Adrenal gland (tissue), 12 donors: ENCODE measurements around the gene VPS26B. TPM values are rescaled to one million over a fixed set of nuclear protein-coding genes. Genes with fewer than 3 reads are reported as not detected.

Experiments
- DNase-seq, 7 donors: peaks; one replicate each; pipeline ENCODE4 v3.0.0-alpha.2; 2019 to 2020
- H3K27ac ChIP-seq, 5 donors: fragments of 200-600 bp; sonication (generic) in 4 of 5; 1 replicate in 3 of 5; 2 replicates in 2 of 5; pipeline versions ENCODE4 v1.5.1 to v1.8.0; 2016 to 2020; ENCODE audit warnings: mild to moderate bottlenecking in 1 of 5
- H3K27me3 ChIP-seq: fragments of 200-600 bp; 2 replicates; pipeline ENCODE4 v1.8.0; 2021
- H3K36me3 ChIP-seq, 2 donors: fragments of 200-600 bp; replicated peaks in 1 of 2; 1 replicate in 1 of 2; 2 replicates in 1 of 2; pipeline versions ENCODE4 v1.5.1 to v1.8.0; 2018 to 2022
- H3K4me1 ChIP-seq, 2 donors: fragments of 200-600 bp; replicated peaks in 1 of 2; 1 replicate in 1 of 2; 2 replicates in 1 of 2; pipeline versions ENCODE4 v1.5.1 to v1.8.0; 2018 to 2021
- H3K4me3 ChIP-seq, 4 donors: fragments of 200-600 bp; sonication (generic) in 3 of 4; one replicate each; pipeline ENCODE4 v1.5.1; 2016 to 2018
- H3K9me3 ChIP-seq, 3 donors: fragments of 200-600 bp; sonication (generic) in 1 of 3; replicated peaks in 1 of 3; 1 replicate in 2 of 3; 2 replicates in 1 of 3; pipeline versions ENCODE4 v1.5.1 to v1.8.0; 2016 to 2021
- POLR2A ChIP-seq, 2 donors: fragments of 450-650 bp; IDR thresholded peaks; one replicate each; pipeline ENCODE4 v1.6.1; 2017; ENCODE audit warnings: antibody characterized with exemption in 2 of 2, mild to moderate bottlenecking in 2 of 2, moderate library complexity in 1 of 2
- WGBS, 4 donors: extraction: QIAGEN DNeasy Blood & Tissue Kit in 2 of 4; methylation state at CpG; one replicate each; pipeline versions ENCODE4 v1.1.5 to v1.1.7; 2013 to 2017; 5-methylcytosine and 5-hydroxymethylcytosine counted together
- intact Hi-C, 2 donors: fragments of 100-400 bp; cut with DNase I; formaldehyde crosslinking; loops; one replicate each; pipeline versions ENCODE4 v1.14.1 to v1.15.0; 2022 to 2023
- polyA plus RNA-seq, 3 donors: library from polyadenylated mRNA; stranded (reverse); fragments of 200-250 nt in 2 of 3; fragments of 350-450 nt in 1 of 3; fragmentation: Illumina TruSeq in 1 of 3; extraction: RNeasy Lipid Tissue Mini Kit (QIAGEN cat#74804) in 1 of 3; gene quantifications; one replicate each; pipeline ENCODE4 v1.2.3, GENCODE V29; 2013 to 2014
- total RNA-seq, 9 donors: library from RNA; depleted of rRNA in 4 of 9; stranded (reverse); fragments of >200 nt in 4 of 9; fragments of 120-200 nt in 1 of 9; fragmentation: NEBNext Ultra II Directional in 1 of 9; extraction: Animal tissue kit (Norgen Biotek cat#: 25700) in 1 of 9; gene quantifications; one replicate each; pipeline versions ENCODE4 v1.1.0 to v1.2.4, GENCODE V29; 2013 to 2023
- TF ChIP-seq, protein P1 (sequence below), 6 experiments: fragments of 450-650 bp in 4 of 6; fragments of 200-600 bp in 2 of 6; sonication (generic) in 1 of 6; IDR thresholded peaks; 1 replicate in 5 of 6; 2 replicates in 1 of 6; pipeline versions ENCODE4 v1.5.1 to v1.8.0; 2016 to 2021; ENCODE audit warnings: antibody characterized with exemption in 6 of 6, mild to moderate bottlenecking in 2 of 6, moderate library complexity in 1 of 6
- donor health status: healthy with polysubstance abuse.
- donor health status: Bipolar disorder and iron deficiency.
- donor health status: DM: yes; HTN: yes; CAD: no.
- donor health status: DM: no; HTN: no; CAD: no.
- donor health status: DM: no; HTN: no; CAD: no.
- donor health status: DM: yes; HTN: yes; CAD: no.

VPS26B gene
- total and polyA plus RNA-seq, 12 donors: 25.3 to 74.6 (median 42.1) TPM

DNA sequence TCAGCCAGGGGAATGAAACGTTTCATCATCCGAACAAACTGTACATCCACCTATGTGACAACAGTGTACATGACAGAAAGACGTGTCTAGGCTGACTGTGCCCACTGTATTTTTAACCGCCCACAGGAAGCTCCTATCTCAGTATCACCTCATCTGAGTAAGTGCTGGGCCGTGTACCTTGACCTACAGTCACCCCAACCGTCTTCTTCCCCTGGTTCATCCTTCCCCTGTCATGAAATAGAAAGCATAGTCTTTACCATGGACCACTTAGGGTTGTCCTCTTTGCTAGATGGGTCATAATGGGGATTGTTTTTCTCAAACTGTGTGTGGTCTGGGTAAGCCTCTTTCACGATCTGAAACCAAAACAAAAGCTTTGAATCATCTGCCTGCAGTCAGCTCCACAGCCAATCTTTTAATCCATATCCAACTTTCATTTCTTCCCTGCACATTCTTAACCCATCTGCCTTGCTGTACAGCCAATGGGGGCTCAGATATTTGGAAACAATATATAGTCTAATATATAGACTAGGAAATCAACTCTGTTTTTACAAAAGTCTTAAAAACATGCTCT lies 24.5 kb downstream of the VPS26B start:
- Histone ChIP-seq H3K4me1 (peaks cover 7 to 13% of the 10 kb centered on the region in 2 donors), H3K9me3 (no peaks in the 10 kb centered on the region), H3K36me3 (peaks cover 0 to 67% of the 10 kb centered on the region in 2 donors), H3K27ac (no peak overlapping the region), H3K4me3 (no peak overlapping the region), H3K27me3 (no peaks in the 10 kb centered on the region)
- intact Hi-C loops: no loop called here
- 46 to 60% (median 55%) methylated on average over 7 of the region's 7 CpGs for WGBS, 4 donors
- no peak for DNase-seq
- no peak for TF ChIP-seq POLR2A (IDR thresholded peaks at IDR 0.05)
- TF ChIP-seq, protein P1, sequence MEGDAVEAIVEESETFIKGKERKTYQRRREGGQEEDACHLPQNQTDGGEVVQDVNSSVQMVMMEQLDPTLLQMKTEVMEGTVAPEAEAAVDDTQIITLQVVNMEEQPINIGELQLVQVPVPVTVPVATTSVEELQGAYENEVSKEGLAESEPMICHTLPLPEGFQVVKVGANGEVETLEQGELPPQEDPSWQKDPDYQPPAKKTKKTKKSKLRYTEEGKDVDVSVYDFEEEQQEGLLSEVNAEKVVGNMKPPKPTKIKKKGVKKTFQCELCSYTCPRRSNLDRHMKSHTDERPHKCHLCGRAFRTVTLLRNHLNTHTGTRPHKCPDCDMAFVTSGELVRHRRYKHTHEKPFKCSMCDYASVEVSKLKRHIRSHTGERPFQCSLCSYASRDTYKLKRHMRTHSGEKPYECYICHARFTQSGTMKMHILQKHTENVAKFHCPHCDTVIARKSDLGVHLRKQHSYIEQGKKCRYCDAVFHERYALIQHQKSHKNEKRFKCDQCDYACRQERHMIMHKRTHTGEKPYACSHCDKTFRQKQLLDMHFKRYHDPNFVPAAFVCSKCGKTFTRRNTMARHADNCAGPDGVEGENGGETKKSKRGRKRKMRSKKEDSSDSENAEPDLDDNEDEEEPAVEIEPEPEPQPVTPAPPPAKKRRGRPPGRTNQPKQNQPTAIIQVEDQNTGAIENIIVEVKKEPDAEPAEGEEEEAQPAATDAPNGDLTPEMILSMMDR (IDR thresholded peaks at IDR 0.05): no peak

DNA sequence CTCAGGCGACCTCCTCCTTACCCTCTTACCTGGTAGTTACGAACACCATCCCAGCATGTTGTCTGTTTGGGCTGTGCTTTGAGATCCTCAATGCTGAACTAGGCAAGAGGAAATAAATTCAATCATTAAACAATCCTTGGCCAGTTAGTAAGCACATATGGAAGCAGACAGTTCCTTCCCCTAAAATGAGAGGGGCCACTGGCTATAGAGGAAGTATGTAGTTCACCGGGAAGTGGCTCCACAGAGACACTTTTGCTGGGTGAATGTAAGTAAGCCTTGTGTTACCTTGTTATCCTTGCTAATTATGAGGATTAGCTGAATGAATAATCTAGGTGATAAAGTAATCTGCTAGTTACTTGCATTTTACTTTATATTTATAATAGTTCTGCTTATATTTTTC lies 25.8 kb downstream of the VPS26B start:
- peaks cover 7 to 21% of the 10 kb centered on the region in 2 donors for H3K4me1 ChIP-seq
- WGBS, 4 donors: 92 to 97% (median 94%) methylated on average over 3 of the region's 3 CpGs
- peaks cover 0 to 56% of the 10 kb centered on the region in 2 donors for H3K36me3 ChIP-seq
- H3K9me3 ChIP-seq: no peaks in the 10 kb centered on the region
- DNase-seq: no peak
- no peak overlapping the region for H3K4me3 ChIP-seq
- H3K27ac ChIP-seq: no peak overlapping the region
- intact Hi-C loops: no loop called here
- H3K27me3 ChIP-seq: no peaks in the 10 kb centered on the region
- TF ChIP-seq POLR2A (IDR thresholded peaks at IDR 0.05): no peak
- TF ChIP-seq, protein P1 (IDR thresholded peaks at IDR 0.05): no peak

DNA sequence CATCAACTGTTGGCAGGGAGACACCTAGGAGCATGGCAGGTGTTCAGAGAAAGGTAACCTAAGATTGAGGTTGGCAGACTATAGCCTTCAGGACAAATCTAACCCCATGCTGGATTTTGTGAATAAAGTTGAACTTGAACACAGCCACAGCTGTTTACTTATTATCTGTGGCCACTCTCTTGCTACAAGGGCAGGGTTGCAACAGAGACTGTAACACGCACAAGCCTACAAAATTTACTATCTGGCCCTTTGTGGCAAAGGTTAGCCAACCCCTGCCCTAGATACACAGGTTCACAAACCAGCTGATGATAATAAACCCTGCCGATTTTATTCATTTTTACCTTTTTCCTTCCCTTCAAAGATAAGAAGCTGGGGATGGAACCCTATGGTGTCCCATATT lies 26.2 kb downstream of the VPS26B start:
- H3K4me3 ChIP-seq: no peak overlapping the region
- no peak overlapping the region for H3K27ac ChIP-seq
- no peak for TF ChIP-seq POLR2A (IDR thresholded peaks at IDR 0.05)
- TF ChIP-seq, protein P1 (IDR thresholded peaks at IDR 0.05): no peak
- no peaks in the 10 kb centered on the region for H3K9me3 ChIP-seq
- intact Hi-C loops: no loop called here
- H3K4me1 ChIP-seq: peaks cover 7 to 21% of the 10 kb centered on the region in 2 donors
- WGBS, 4 donors: 73 to 96% (median 81%) methylated on average over 2 of the region's 2 CpGs
- H3K36me3 ChIP-seq: peaks cover 0 to 51% of the 10 kb centered on the region in 2 donors
- DNase-seq: no peak
- H3K27me3 ChIP-seq: no peaks in the 10 kb centered on the region

DNA sequence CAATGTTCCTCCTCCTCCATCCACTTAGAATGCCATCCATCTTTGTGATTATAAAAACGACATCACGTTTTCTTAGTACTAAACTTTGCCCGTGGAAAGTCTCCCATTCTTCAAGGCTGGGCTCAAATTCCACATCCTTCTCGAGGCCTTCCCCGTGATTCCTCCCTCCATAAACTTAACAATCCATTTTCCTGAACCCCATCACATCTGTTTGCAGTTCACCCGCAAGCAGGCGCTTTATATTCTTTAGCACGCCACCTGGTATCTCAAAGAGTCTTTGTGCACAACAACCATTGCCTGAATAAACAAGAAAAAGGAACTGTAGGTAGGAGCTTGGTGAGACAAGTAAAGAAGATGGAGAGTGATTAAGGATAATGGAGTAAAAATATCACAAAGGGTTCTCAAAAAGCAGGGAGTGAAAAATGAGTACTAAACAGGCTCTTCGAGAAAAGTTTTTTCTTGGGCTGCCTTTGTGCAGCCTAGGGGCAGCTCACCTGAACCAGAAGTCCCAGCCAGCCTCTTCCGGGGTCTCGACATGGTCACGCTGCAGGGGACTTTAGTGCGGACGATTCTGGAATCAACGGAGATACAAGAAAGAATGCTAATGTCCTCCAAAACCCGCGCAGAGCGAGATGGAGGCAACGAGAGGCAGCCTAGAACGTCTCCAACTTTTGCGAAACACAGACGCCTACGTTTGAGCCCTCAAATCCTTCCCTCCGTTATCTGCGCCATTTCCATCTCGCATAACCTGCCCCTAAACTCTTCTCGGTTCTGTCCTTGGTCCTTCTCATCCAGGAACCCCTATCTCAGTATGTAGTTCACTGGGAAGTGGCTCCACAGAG lies 28.1 kb downstream of the VPS26B start:
- 2 to 6% (median 4%) methylated on average over 27 of the region's 27 CpGs for WGBS, 4 donors
- peak in 6 of 7 donors; percentile 22 to 67 (median 43) for DNase-seq

More for the DNA sequence above, 28.1 kb downstream of the VPS26B start:
- intact Hi-C loops: no loop called here
- peaks cover 0 to 38% of the 10 kb centered on the region in 2 donors for H3K36me3 ChIP-seq
- peak overlapping the region; percentile 48 to 90 (median 76) for H3K4me3 ChIP-seq
- H3K9me3 ChIP-seq: no peaks in the 10 kb centered on the region
- H3K27ac ChIP-seq: peak overlapping the region in 2 of 5 donors; percentile 10 to 48
- H3K27me3 ChIP-seq: no peaks in the 10 kb centered on the region
- TF ChIP-seq POLR2A (IDR thresholded peaks at IDR 0.05): no peak
- TF ChIP-seq, protein P1 (IDR thresholded peaks at IDR 0.05): no peak
- H3K4me1 ChIP-seq: peaks cover 7 to 21% of the 10 kb centered on the region in 2 donors
